Neural progenitor cell (in vitro differentiated cells): ENCODE measurements around the gene OBP2B.

Experiments
- EZH2 ChIP-seq: fragments of 200-600 bp; sonication (generic); IDR thresholded peaks from 2 replicates; pipeline ENCODE4 v1.6.1; 2017; ENCODE audit warnings: antibody characterized with exemption, mild to moderate bottlenecking, moderate library complexity
- EZH2phosphoT487 ChIP-seq: fragments of 200-600 bp; sonication (generic); IDR thresholded peaks from 2 replicates; pipeline ENCODE4 v1.6.1; 2017; ENCODE audit warnings: antibody characterized with exemption
- TF ChIP-seq, protein P1 (sequence below): fragments of 200-600 bp; sonication (generic); IDR thresholded peaks from 2 replicates; pipeline ENCODE4 v1.5.1; 2017; ENCODE audit warnings: antibody characterized with exemption, mild to moderate bottlenecking

DNA sequence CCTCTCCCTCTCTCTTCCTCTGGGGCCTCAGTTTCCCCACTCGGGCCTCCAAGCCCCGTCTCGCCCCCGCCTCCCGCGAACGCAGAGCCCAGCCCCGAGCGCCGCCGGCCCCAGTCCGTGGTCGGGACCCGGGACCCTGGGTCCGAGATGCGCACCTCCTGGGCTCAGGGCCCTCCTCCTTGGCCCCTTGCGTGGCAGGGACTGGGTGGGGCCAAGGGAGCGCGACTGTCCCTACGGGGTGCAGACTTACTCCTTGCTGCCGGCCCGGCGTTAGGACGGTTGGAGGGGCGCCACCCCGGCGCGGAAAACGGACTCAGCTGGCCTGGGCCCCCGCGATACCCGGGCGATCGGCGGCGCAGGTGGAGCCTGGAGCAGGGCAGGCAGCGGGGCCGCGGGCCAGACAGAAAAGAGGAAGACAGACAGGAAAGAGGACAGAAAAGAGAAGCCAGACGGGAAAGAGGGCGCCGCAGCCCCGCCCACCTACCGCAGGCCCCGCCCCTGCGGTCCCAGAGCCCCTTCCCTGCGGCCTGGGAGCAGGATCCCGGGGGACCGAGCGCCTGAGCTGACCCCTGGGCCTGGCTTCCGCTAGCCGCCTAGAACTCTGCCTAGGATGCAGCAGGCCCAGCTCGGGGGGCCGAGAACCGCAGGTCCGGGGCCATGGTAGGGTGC lies 45.4 kb downstream of the OBP2B start, which contains the start of gene GBGT1:
- TF ChIP-seq, protein P1, sequence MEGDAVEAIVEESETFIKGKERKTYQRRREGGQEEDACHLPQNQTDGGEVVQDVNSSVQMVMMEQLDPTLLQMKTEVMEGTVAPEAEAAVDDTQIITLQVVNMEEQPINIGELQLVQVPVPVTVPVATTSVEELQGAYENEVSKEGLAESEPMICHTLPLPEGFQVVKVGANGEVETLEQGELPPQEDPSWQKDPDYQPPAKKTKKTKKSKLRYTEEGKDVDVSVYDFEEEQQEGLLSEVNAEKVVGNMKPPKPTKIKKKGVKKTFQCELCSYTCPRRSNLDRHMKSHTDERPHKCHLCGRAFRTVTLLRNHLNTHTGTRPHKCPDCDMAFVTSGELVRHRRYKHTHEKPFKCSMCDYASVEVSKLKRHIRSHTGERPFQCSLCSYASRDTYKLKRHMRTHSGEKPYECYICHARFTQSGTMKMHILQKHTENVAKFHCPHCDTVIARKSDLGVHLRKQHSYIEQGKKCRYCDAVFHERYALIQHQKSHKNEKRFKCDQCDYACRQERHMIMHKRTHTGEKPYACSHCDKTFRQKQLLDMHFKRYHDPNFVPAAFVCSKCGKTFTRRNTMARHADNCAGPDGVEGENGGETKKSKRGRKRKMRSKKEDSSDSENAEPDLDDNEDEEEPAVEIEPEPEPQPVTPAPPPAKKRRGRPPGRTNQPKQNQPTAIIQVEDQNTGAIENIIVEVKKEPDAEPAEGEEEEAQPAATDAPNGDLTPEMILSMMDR: no peak
- peak; percentile 44 for TF ChIP-seq EZH2
- TF ChIP-seq EZH2phosphoT487: no peak
